ENCODE results near the gene CPNE4. TPM values are rescaled to one million over a fixed set of nuclear protein-coding genes. Genes with fewer than 3 reads are reported as not detected.

CPNE4 gene
- total and polyA plus RNA-seq, 4 donors = 3.2 to 22.8 (median 16.7) TPM

GRCh38 chr3:131944676-131945075, 90.1 kb downstream of the CPNE4 start:
- no peaks in the 10 kb centered on the region for H3K9me3 ChIP-seq (ENCODE audit: control insufficient read depth, insufficient read depth, low read length)
- no peak overlapping the region for H3K27ac ChIP-seq (ENCODE audit: low read depth, low read length)
- WGBS (ENCODE audit: insufficient coverage) = no CpG with 5 or more reads among the region's 1 CpG
- no peaks in the 10 kb centered on the region for H3K27me3 ChIP-seq (ENCODE audit: control insufficient read depth, insufficient read depth, low read length)
- no peaks in the 10 kb centered on the region for H3K4me1 ChIP-seq (ENCODE audit: control insufficient read depth, insufficient read depth, low read length)
- peak in 1 of 6 donors; percentile 52 for DNase-seq (ENCODE audit: low read depth in 4 of 6, low spot score in 6 of 6)
- H3K4me3 ChIP-seq (ENCODE audit: low read depth, low read length) = no peak overlapping the region
- H3K36me3 ChIP-seq (ENCODE audit: control insufficient read depth, insufficient read depth, low read length) = no peaks in the 10 kb centered on the region

DNA sequence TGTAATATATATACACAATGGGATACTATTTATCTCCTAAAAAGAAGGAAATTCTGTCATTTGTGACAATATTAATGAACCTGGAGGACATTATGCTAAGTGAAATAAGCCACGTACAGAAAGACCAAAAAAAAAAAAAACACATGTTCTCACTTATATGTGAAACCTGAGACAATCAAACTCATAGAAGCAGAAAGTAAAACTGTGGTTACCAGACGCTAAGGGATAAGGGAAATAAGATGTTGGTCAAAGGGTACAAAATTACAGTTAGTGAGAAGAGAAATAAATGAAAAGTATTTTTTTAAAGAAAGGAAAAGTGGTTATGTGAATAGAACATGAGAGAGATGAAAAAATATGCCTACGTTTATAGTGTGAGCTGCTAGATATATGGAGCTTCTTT, 101.1 kb downstream of the CPNE4 start:
- Histone ChIP-seq H3K4me1 (ENCODE audit: control insufficient read depth, insufficient read depth, low read length) (no peaks in the 10 kb centered on the region), H3K36me3 (ENCODE audit: control insufficient read depth, insufficient read depth, low read length) (no peaks in the 10 kb centered on the region), H3K27ac (ENCODE audit: low read depth, low read length) (no peak overlapping the region), H3K27me3 (ENCODE audit: control insufficient read depth, insufficient read depth, low read length) (no peaks in the 10 kb centered on the region), H3K9me3 (ENCODE audit: control insufficient read depth, insufficient read depth, low read length) (peaks cover 2% of the 10 kb centered on the region), H3K4me3 (ENCODE audit: low read depth, low read length) (no peak overlapping the region)
- no peak for DNase-seq (ENCODE audit: low read depth in 4 of 6, low spot score in 6 of 6)
- WGBS (ENCODE audit: insufficient coverage) = 79% methylated on average over 2 of the region's 3 CpGs

DNA sequence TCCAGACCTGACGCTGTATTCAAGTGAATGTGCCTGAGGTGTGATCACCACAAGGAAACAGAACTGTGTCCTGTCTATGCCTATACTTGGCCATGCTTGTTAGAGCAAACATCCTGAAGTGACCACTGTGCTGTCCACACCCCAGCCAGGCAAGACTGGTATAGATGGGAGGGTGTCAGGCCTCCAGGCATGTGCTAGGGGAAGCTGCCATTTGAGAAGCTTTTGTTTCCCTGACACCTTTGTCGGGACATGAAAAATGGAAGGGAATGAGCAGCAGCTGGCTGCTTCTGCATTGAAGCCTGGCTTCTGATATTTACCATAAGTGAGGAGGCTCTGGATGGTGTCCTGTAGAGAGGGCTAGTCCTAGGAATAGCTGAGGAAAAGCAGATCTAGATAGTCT, 106.2 kb downstream of the CPNE4 start:
- no peak for DNase-seq (ENCODE audit: low read depth in 4 of 6, low spot score in 6 of 6)
- H3K4me1 ChIP-seq (ENCODE audit: control insufficient read depth, insufficient read depth, low read length) = no peaks in the 10 kb centered on the region
- H3K9me3 ChIP-seq (ENCODE audit: control insufficient read depth, insufficient read depth, low read length) = no peaks in the 10 kb centered on the region
- H3K27me3 ChIP-seq (ENCODE audit: control insufficient read depth, insufficient read depth, low read length) = no peaks in the 10 kb centered on the region
- 61% methylated on average over 2 of the region's 2 CpGs for WGBS (ENCODE audit: insufficient coverage)
- H3K4me3 ChIP-seq (ENCODE audit: low read depth, low read length) = no peak overlapping the region
- no peak overlapping the region for H3K27ac ChIP-seq (ENCODE audit: low read depth, low read length)
- H3K36me3 ChIP-seq (ENCODE audit: control insufficient read depth, insufficient read depth, low read length) = no peaks in the 10 kb centered on the region

DNA sequence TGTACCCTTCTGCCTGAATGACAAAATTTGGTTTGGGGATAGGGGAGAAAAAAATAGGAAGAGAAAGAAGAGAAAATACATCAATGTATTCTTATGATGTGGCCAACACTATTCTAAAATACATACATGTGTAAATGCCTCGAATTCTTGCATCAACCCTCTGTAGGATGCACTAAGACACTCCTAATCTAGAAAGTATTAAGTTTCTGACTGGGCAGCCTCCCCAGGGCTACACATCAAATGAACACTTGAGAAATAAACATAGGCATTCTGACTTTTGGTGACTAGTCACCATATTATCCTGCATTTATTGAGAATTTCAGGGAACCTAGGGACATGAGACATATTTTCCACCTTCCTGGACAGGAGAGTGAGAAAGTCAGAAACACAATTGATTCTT, 109.2 kb downstream of the CPNE4 start:
- no peaks in the 10 kb centered on the region for H3K9me3 ChIP-seq (ENCODE audit: control insufficient read depth, insufficient read depth, low read length)
- DNase-seq (ENCODE audit: low read depth in 4 of 6, low spot score in 6 of 6) = no peak
- no CpG with 5 or more reads among the region's 1 CpG for WGBS (ENCODE audit: insufficient coverage)
- H3K27ac ChIP-seq (ENCODE audit: low read depth, low read length) = no peak overlapping the region
- no peaks in the 10 kb centered on the region for H3K4me1 ChIP-seq (ENCODE audit: control insufficient read depth, insufficient read depth, low read length)
- H3K36me3 ChIP-seq (ENCODE audit: control insufficient read depth, insufficient read depth, low read length) = no peaks in the 10 kb centered on the region
- no peaks in the 10 kb centered on the region for H3K27me3 ChIP-seq (ENCODE audit: control insufficient read depth, insufficient read depth, low read length)
- H3K4me3 ChIP-seq (ENCODE audit: low read depth, low read length) = no peak overlapping the region

GRCh38 chr3:131922356-131922755, 112.5 kb downstream of the CPNE4 start:
- no CpG with 5 or more reads among the region's 1 CpG for WGBS (ENCODE audit: insufficient coverage)
- H3K4me3 ChIP-seq (ENCODE audit: low read depth, low read length) = no peak overlapping the region
- no peaks in the 10 kb centered on the region for H3K9me3 ChIP-seq (ENCODE audit: control insufficient read depth, insufficient read depth, low read length)
- no peaks in the 10 kb centered on the region for H3K4me1 ChIP-seq (ENCODE audit: control insufficient read depth, insufficient read depth, low read length)
- H3K27ac ChIP-seq (ENCODE audit: low read depth, low read length) = no peak overlapping the region
- H3K36me3 ChIP-seq (ENCODE audit: control insufficient read depth, insufficient read depth, low read length) = no peaks in the 10 kb centered on the region
- H3K27me3 ChIP-seq (ENCODE audit: control insufficient read depth, insufficient read depth, low read length) = no peaks in the 10 kb centered on the region
- no peak for DNase-seq (ENCODE audit: low read depth in 4 of 6, low spot score in 6 of 6)

GRCh38 chr3:131917006-131917405, 117.8 kb downstream of the CPNE4 start:
- 92% methylated on average over 3 of the region's 3 CpGs for WGBS (ENCODE audit: insufficient coverage)
- Histone ChIP-seq H3K9me3 (ENCODE audit: control insufficient read depth, insufficient read depth, low read length) (no peaks in the 10 kb centered on the region), H3K27me3 (ENCODE audit: control insufficient read depth, insufficient read depth, low read length) (no peaks in the 10 kb centered on the region), H3K4me1 (ENCODE audit: control insufficient read depth, insufficient read depth, low read length) (no peaks in the 10 kb centered on the region), H3K4me3 (ENCODE audit: low read depth, low read length) (no peak overlapping the region), H3K36me3 (ENCODE audit: control insufficient read depth, insufficient read depth, low read length) (no peaks in the 10 kb centered on the region), H3K27ac (ENCODE audit: low read depth, low read length) (no peak overlapping the region)
- no peak for DNase-seq (ENCODE audit: low read depth in 4 of 6, low spot score in 6 of 6)

- Histone ChIP-seq H3K4me1 (ENCODE audit: control insufficient read depth, insufficient read depth, low read length) (no peaks in the 10 kb centered on the region), H3K27ac (ENCODE audit: low read depth, low read length) (no peak overlapping the region), H3K4me3 (ENCODE audit: low read depth, low read length) (no peak overlapping the region), H3K36me3 (ENCODE audit: control insufficient read depth, insufficient read depth, low read length) (no peaks in the 10 kb centered on the region), H3K27me3 (ENCODE audit: control insufficient read depth, insufficient read depth, low read length) (no peaks in the 10 kb centered on the region), H3K9me3 (ENCODE audit: control insufficient read depth, insufficient read depth, low read length) (no peaks in the 10 kb centered on the region)
- no peak for DNase-seq (ENCODE audit: low read depth in 4 of 6, low spot score in 6 of 6)
- WGBS (ENCODE audit: insufficient coverage) = no CpG with 5 or more reads among the region's 1 CpG
These were observed 120.6 kb downstream of the CPNE4 start for GRCh38 chr3:131914090-131914691.

DNA sequence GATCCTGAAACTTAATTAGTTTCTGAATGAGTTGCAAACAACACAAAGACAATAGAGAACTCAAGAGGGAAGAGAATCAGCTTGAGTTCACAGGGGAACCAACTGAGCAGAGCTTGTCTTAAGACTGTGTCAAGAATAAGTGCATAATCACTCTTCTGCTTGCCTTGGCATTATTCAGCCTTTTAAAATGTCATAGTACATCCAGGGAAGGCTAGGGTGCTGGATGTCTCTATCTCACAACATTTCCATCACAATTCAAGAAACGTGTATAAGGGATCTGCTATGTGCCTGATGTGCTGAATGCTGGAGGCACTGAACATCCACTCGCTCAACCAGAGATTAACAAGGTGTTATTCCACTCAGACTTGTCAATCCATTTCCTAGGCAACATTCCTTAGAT, 122.6 kb downstream of the CPNE4 start:
- H3K36me3 ChIP-seq (ENCODE audit: control insufficient read depth, insufficient read depth, low read length) = no peaks in the 10 kb centered on the region
- no CpG with 5 or more reads among the region's 2 CpGs for WGBS (ENCODE audit: insufficient coverage)
- H3K27ac ChIP-seq (ENCODE audit: low read depth, low read length) = no peak overlapping the region
- peak in 1 of 6 donors; percentile 19 for DNase-seq (ENCODE audit: low read depth in 4 of 6, low spot score in 6 of 6)
- no peak overlapping the region for H3K4me3 ChIP-seq (ENCODE audit: low read depth, low read length)
- H3K27me3 ChIP-seq (ENCODE audit: control insufficient read depth, insufficient read depth, low read length) = no peaks in the 10 kb centered on the region
- H3K4me1 ChIP-seq (ENCODE audit: control insufficient read depth, insufficient read depth, low read length) = no peaks in the 10 kb centered on the region
- no peaks in the 10 kb centered on the region for H3K9me3 ChIP-seq (ENCODE audit: control insufficient read depth, insufficient read depth, low read length)

GRCh38 chr3:131907796-131908195, 127.0 kb downstream of the CPNE4 start:
- Histone ChIP-seq H3K4me3 (ENCODE audit: low read depth, low read length) (no peak overlapping the region), H3K36me3 (ENCODE audit: control insufficient read depth, insufficient read depth, low read length) (no peaks in the 10 kb centered on the region), H3K27me3 (ENCODE audit: control insufficient read depth, insufficient read depth, low read length) (no peaks in the 10 kb centered on the region), H3K4me1 (ENCODE audit: control insufficient read depth, insufficient read depth, low read length) (no peaks in the 10 kb centered on the region), H3K9me3 (ENCODE audit: control insufficient read depth, insufficient read depth, low read length) (no peaks in the 10 kb centered on the region), H3K27ac (ENCODE audit: low read depth, low read length) (no peak overlapping the region)
- no CpG with 5 or more reads among the region's 1 CpG for WGBS (ENCODE audit: insufficient coverage)
- peak in 4 of 6 donors; percentile 19 to 90 (median 24) for DNase-seq (ENCODE audit: low read depth in 4 of 6, low spot score in 6 of 6)

GRCh38 chr3:131903988-131904415, 130.8 kb downstream of the CPNE4 start:
- Histone ChIP-seq H3K27me3 (ENCODE audit: control insufficient read depth, insufficient read depth, low read length) (no peaks in the 10 kb centered on the region), H3K9me3 (ENCODE audit: control insufficient read depth, insufficient read depth, low read length) (no peaks in the 10 kb centered on the region), H3K4me3 (ENCODE audit: low read depth, low read length) (no peak overlapping the region), H3K27ac (ENCODE audit: low read depth, low read length) (no peak overlapping the region), H3K4me1 (ENCODE audit: control insufficient read depth, insufficient read depth, low read length) (no peaks in the 10 kb centered on the region), H3K36me3 (ENCODE audit: control insufficient read depth, insufficient read depth, low read length) (no peaks in the 10 kb centered on the region)
- peak in 1 of 6 donors; percentile 10 for DNase-seq (ENCODE audit: low read depth in 4 of 6, low spot score in 6 of 6)
- WGBS (ENCODE audit: insufficient coverage) = 63% methylated on average over 4 of the region's 4 CpGs

Measured in spinal cord (tissue), 10 donors.